ENCODE data around the gene ZSCAN22. TPM values are rescaled to one million over a fixed set of nuclear protein-coding genes. Genes with fewer than 3 reads are reported as not detected.
"Not testable (repeated sequence)": the region's sequence is repeated elsewhere in the genome, so short reads cannot be mapped to it uniquely, and the experiment has no call there.

Gene ZSCAN22
- total RNA-seq, 1 experiment from 2014 or later: 4.6 TPM

GRCh38 chr19:58346961-58347929, 20.5 kb downstream of the ZSCAN22 start:
- no peak overlapping the region for H3K4me2 ChIP-seq (ENCODE audit: low read length)
- no peak overlapping the region for H3K4me3 ChIP-seq (replicated peaks in 1 of 2; ENCODE audit: low read depth in 1 of 2, low read length in 2 of 2)
- H3K79me2 ChIP-seq (ENCODE audit: insufficient read depth, low read length): no peaks in the 10 kb centered on the region
- H3K27me3 ChIP-seq (ENCODE audit: insufficient read depth, low read length): no peaks in the 10 kb centered on the region
- ChIA-PET RAD21 (ENCODE audit: low non-redundant PET in 1 of 2, low total read pairs in 2 of 2, uncharacterized antibody in 2 of 2, unreplicated experiment in 2 of 2) (no interaction called here), CTCF (no interaction called here), POLR2A (no interaction called here)
- no peak overlapping the region for H3K9ac ChIP-seq (ENCODE audit: low read length)
- no peaks in the 10 kb centered on the region for H3K9me2 ChIP-seq (ENCODE audit: insufficient read depth)
- no TSS peak for BruUV-seq (replicated peaks)
- no peak overlapping the region for H3K27ac ChIP-seq (ENCODE audit: low read depth, low read length)
- TF ChIP-seq SP1 (IDR thresholded peaks at IDR 0.05; ENCODE audit: low read depth) (no peak), ATF3 (IDR thresholded peaks at IDR 0.05) (no peak), YY1 (IDR thresholded peaks at IDR 0.05; ENCODE audit: extremely low read depth, insufficient replicate concordance, low read depth, low read length) (no peak), TCF7L2 (IDR thresholded peaks at IDR 0.05; ENCODE audit: borderline replicate concordance, extremely low read depth, insufficient read depth, insufficient read length) (no peak), POLR2A (IDR thresholded peaks at IDR 0.05; ENCODE audit: borderline replicate concordance, extremely low read depth, insufficient read depth, insufficient read length) (no peak), SIN3A (IDR thresholded peaks at IDR 0.05; ENCODE audit: low read depth) (no peak), CTCF (IDR thresholded peaks at IDR 0.05 in 2 of 3, conservative IDR thresholded peaks at IDR 0.05 in 1 of 3; ENCODE audit: borderline replicate concordance in 1 of 3, insufficient read depth in 1 of 3, low read depth in 2 of 3, low read length in 2 of 3) (no peak), EGR1 (IDR thresholded peaks at IDR 0.05; ENCODE audit: low read depth) (no peak), RAD21 (IDR thresholded peaks at IDR 0.05; ENCODE audit: low read depth) (no peak), MAX (IDR thresholded peaks at IDR 0.05) (no peak), REST (IDR thresholded peaks at IDR 0.05; ENCODE audit: low read depth) (no peak)
- H3K9me3 ChIP-seq (ENCODE audit: control insufficient read depth in 1 of 2, insufficient read depth in 1 of 2, low read depth in 1 of 2, low read length in 2 of 2): no peaks in the 10 kb centered on the region
- intact Hi-C loops (cut with micrococcal nuclease): no loop called here
- DNase-seq (ENCODE audit: low read depth, low spot score) (no peak), ATAC-seq (no peak)
- H2AFZ ChIP-seq (ENCODE audit: low read depth, low read length, poor library complexity, severe bottlenecking): no peak overlapping the region
- no peaks in the 10 kb centered on the region for H3K4me1 ChIP-seq (ENCODE audit: control insufficient read depth in 1 of 2, insufficient read depth in 2 of 2, low read length in 2 of 2)
- no peaks in the 10 kb centered on the region for H3K36me3 ChIP-seq (ENCODE audit: control insufficient read depth in 1 of 2, insufficient read depth in 2 of 2, low read length in 2 of 2)
- no peaks in the 10 kb centered on the region for H4K20me1 ChIP-seq (ENCODE audit: insufficient read depth)

GRCh38 chr19:58348080-58348479, 21.3 kb downstream of the ZSCAN22 start:
- intact Hi-C loops (cut with micrococcal nuclease); H3K9ac ChIP-seq (ENCODE audit: low read length); H2AFZ ChIP-seq (ENCODE audit: low read depth, low read length, poor library complexity, severe bottlenecking); DNase-seq (ENCODE audit: low read depth, low spot score); H4K20me1 ChIP-seq (ENCODE audit: insufficient read depth); BruUV-seq (replicated peaks); RAD21 ChIA-PET (ENCODE audit: low non-redundant PET in 1 of 2, low total read pairs in 2 of 2, uncharacterized antibody in 2 of 2, unreplicated experiment in 2 of 2); H3K4me2 ChIP-seq (ENCODE audit: low read length); H3K27ac ChIP-seq (ENCODE audit: low read depth, low read length); H3K4me3 ChIP-seq (replicated peaks in 1 of 2; ENCODE audit: low read depth in 1 of 2, low read length in 2 of 2); H3K4me1 ChIP-seq (ENCODE audit: control insufficient read depth in 1 of 2, insufficient read depth in 2 of 2, low read length in 2 of 2); H3K27me3 ChIP-seq (ENCODE audit: insufficient read depth, low read length); POLR2A ChIA-PET; ATAC-seq; H3K9me3 ChIP-seq (ENCODE audit: control insufficient read depth in 1 of 2, insufficient read depth in 1 of 2, low read depth in 1 of 2, low read length in 2 of 2); H3K79me2 ChIP-seq (ENCODE audit: insufficient read depth, low read length); H3K9me2 ChIP-seq (ENCODE audit: insufficient read depth); H3K36me3 ChIP-seq (ENCODE audit: control insufficient read depth in 1 of 2, insufficient read depth in 2 of 2, low read length in 2 of 2): not testable (repeated sequence)
- CTCF ChIA-PET: interaction anchor here (1.0 kb wide), 1 partner anchor 12 kb away, joined by 3 read pairs; no protein-coding TSS in a partner anchor
